ENCODE data around the gene P2RX3.

The P2RX3 gene

GRCh38 chr11:57373146-57373545 is 35.0 kb downstream of the P2RX3 start:
- Histone ChIP-seq H3K4me2 (ENCODE audit: low read length) (no peak overlapping the region), H3K27ac (ENCODE audit: low read depth, low read length, poor library complexity, severe bottlenecking) (no peak overlapping the region), H3K4me1 (ENCODE audit: insufficient read depth, low read length, severe bottlenecking) (no peaks in the 10 kb centered on the region), H3K9me2 (ENCODE audit: low read depth, low read length) (no peaks in the 10 kb centered on the region), H3K9ac (ENCODE audit: low read length) (no peak overlapping the region), H3K79me2 (ENCODE audit: insufficient read depth, low read length) (no peaks in the 10 kb centered on the region), H3F3A (ENCODE audit: insufficient read depth, low read length) (no peaks in the 10 kb centered on the region), H3K36me3 (ENCODE audit: insufficient read depth, low read length) (no peaks in the 10 kb centered on the region), H3K27me3 (ENCODE audit: insufficient read depth, low read length) (no peaks in the 10 kb centered on the region), H2AFZ (ENCODE audit: low read length) (no peak overlapping the region), H3K9me3 (ENCODE audit: low read length) (no peaks in the 10 kb centered on the region), H4K20me1 (ENCODE audit: insufficient read depth, low read length) (no peaks in the 10 kb centered on the region), H3K4me3 (ENCODE audit: low read depth, low read length, poor library complexity, severe bottlenecking) (no peak overlapping the region)
- TF ChIP-seq CTCF (IDR thresholded peaks at IDR 0.05; ENCODE audit: low read length) (no peak), EZH2 (IDR thresholded peaks at IDR 0.05; ENCODE audit: borderline replicate concordance, low read length) (no peak)

- Histone ChIP-seq H3F3A (ENCODE audit: insufficient read depth, low read length) (no peaks in the 10 kb centered on the region), H3K4me3 (ENCODE audit: low read depth, low read length, poor library complexity, severe bottlenecking) (no peak overlapping the region), H3K79me2 (ENCODE audit: insufficient read depth, low read length) (no peaks in the 10 kb centered on the region), H4K20me1 (ENCODE audit: insufficient read depth, low read length) (no peaks in the 10 kb centered on the region), H3K9me3 (ENCODE audit: low read length) (no peaks in the 10 kb centered on the region), H3K4me2 (ENCODE audit: low read length) (no peak overlapping the region), H3K36me3 (ENCODE audit: insufficient read depth, low read length) (no peaks in the 10 kb centered on the region), H2AFZ (ENCODE audit: low read length) (no peak overlapping the region), H3K27ac (ENCODE audit: low read depth, low read length, poor library complexity, severe bottlenecking) (no peak overlapping the region), H3K27me3 (ENCODE audit: insufficient read depth, low read length) (no peaks in the 10 kb centered on the region), H3K9ac (ENCODE audit: low read length) (no peak overlapping the region), H3K4me1 (ENCODE audit: insufficient read depth, low read length, severe bottlenecking) (no peaks in the 10 kb centered on the region), H3K9me2 (ENCODE audit: low read depth, low read length) (no peaks in the 10 kb centered on the region)
- TF ChIP-seq EZH2 (IDR thresholded peaks at IDR 0.05; ENCODE audit: borderline replicate concordance, low read length) = no peak
- TF ChIP-seq CTCF (IDR thresholded peaks at IDR 0.05; ENCODE audit: low read length) = no peak
Measured at GRCh38 chr11:57374966-57375365, 36.8 kb downstream of the P2RX3 start.

DNA sequence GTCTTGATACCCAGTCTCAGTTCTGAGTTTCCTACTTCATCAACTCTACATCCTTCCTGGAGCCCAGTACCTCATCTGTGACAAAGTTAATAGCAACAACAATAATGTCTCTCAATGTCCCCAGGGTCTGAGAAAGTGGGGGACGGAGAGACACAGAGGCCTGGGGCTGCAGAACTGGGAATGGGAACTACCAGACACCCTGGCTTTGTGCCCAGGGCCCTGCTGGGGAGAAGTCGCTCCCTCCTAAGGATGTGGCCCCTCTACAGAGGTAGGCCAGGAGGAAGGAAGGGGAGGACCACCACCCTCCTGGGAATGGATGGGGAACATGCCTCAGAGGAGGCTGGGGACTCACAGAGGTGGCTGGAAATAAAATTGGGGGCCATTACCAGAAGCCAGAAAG is 37.3 kb downstream of the P2RX3 start:
- Histone ChIP-seq H3K27ac (ENCODE audit: low read depth, low read length, poor library complexity, severe bottlenecking) (no peak overlapping the region), H3K9me3 (ENCODE audit: low read length) (no peaks in the 10 kb centered on the region), H3K4me3 (ENCODE audit: low read depth, low read length, poor library complexity, severe bottlenecking) (no peak overlapping the region), H3K79me2 (ENCODE audit: insufficient read depth, low read length) (no peaks in the 10 kb centered on the region), H2AFZ (ENCODE audit: low read length) (no peak overlapping the region), H3K27me3 (ENCODE audit: insufficient read depth, low read length) (no peaks in the 10 kb centered on the region), H3F3A (ENCODE audit: insufficient read depth, low read length) (no peaks in the 10 kb centered on the region), H3K36me3 (ENCODE audit: insufficient read depth, low read length) (no peaks in the 10 kb centered on the region), H4K20me1 (ENCODE audit: insufficient read depth, low read length) (no peaks in the 10 kb centered on the region), H3K9me2 (ENCODE audit: low read depth, low read length) (no peaks in the 10 kb centered on the region), H3K4me1 (ENCODE audit: insufficient read depth, low read length, severe bottlenecking) (no peaks in the 10 kb centered on the region), H3K4me2 (ENCODE audit: low read length) (no peak overlapping the region), H3K9ac (ENCODE audit: low read length) (no peak overlapping the region)
- TF ChIP-seq EZH2 (IDR thresholded peaks at IDR 0.05; ENCODE audit: borderline replicate concordance, low read length) = no peak
- TF ChIP-seq CTCF (IDR thresholded peaks at IDR 0.05; ENCODE audit: low read length) = no peak
